Hematopoietic multipotent progenitor cell treated with erythropoietin and hydrocortisone succinate and interleukin-3 and kit ligand, for 6 days (in vitro differentiated cells): ENCODE data around the gene F13B.

ENCODE experiments used
- DNase-seq: peaks from one replicate; pipeline ENCODE4 v3.0.0-alpha.2; 2015

F13B gene, protein sequence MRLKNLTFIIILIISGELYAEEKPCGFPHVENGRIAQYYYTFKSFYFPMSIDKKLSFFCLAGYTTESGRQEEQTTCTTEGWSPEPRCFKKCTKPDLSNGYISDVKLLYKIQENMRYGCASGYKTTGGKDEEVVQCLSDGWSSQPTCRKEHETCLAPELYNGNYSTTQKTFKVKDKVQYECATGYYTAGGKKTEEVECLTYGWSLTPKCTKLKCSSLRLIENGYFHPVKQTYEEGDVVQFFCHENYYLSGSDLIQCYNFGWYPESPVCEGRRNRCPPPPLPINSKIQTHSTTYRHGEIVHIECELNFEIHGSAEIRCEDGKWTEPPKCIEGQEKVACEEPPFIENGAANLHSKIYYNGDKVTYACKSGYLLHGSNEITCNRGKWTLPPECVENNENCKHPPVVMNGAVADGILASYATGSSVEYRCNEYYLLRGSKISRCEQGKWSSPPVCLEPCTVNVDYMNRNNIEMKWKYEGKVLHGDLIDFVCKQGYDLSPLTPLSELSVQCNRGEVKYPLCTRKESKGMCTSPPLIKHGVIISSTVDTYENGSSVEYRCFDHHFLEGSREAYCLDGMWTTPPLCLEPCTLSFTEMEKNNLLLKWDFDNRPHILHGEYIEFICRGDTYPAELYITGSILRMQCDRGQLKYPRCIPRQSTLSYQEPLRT

GRCh38 chr1:197066719-197067456 is at the start of gene F13B:
Gene F13B (minus strand): TSS chr1:197067260. CDS start chr1:197067223, 37 bp downstream.
- no peak for DNase-seq

DNA sequence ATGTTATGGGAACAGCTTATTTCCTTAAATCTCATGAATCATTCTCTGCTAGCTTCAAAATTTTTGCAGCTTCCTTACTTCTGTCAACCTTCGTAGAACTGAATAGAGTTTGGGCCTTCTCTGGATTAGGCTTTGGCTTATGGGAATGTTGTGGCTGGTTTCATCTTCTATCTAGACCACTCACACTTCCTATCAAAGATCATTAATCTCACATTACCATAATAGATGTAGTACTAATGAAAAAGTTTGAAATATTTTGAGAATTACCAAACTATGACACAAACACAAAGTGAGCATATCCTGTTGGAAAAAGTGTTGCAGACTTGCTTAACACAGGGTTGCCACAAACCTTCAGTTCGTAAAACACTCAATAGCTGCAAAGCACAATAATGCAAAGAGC is 49.1 kb upstream of the F13B start:
- no peak for DNase-seq

DNA sequence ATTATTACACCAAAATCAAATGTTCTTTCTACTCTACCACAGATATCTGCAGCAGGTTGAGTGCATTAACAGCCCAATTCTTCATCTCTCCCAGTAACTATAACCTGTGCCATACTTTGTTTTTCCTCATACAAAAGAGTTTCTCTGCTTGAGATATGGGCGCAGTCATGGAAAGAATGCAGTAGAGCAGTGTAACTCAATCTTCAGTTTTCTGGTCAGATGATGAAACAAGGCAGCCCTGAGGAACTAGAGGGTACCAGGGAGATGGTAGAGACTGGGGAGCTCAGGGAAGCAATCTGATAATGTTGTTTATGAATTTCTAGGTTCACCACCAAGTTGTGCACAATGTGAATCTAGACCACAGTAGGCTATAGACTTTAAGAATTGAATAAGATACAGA is 39.8 kb upstream of the F13B start:
- DNase-seq = peak; percentile 12

DNA sequence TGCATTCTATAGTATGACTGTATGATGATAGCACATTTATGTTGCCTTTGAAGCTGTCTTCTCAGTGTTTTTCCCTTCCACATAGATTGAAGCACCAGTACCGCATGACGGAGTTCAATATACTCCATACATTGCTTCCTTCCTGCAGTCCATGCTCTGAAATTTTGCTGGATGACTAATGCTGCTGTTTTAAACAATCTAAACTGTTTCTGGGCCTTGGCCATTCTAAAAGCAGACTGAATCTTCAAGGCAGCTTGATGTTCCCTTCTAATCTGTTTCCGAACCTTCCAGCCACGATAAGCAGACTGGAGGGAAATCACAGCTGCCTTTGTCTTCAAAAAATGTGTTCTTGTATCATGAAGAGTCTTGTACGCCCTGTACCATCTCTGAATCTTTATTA is 36.2 kb upstream of the F13B start:
- DNase-seq = no peak

GRCh38 chr1:197101978-197102377 is 34.9 kb upstream of the F13B start:
- DNase-seq = no peak

- DNase-seq = no peak
These were observed 33.6 kb upstream of the F13B start for GRCh38 chr1:197100677-197101076.

DNA sequence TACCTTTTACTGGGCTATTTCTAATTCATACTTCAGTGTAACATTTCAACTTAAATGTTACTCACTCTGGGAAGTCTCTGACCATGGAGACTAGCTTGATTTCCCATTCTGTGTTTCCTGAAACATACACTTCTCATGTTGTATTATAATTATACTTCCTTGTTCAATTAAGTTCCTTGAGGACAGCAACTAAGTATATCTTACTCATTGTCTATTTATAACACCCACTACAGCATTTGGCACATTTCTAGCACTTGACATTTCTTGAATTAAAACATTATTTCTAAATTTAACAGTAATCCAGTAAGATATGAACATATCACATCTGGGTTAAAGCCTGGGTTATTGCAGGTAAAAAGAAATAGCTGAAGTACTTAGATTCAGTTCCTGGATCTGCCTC is 32.4 kb upstream of the F13B start:
- DNase-seq = no peak

DNA sequence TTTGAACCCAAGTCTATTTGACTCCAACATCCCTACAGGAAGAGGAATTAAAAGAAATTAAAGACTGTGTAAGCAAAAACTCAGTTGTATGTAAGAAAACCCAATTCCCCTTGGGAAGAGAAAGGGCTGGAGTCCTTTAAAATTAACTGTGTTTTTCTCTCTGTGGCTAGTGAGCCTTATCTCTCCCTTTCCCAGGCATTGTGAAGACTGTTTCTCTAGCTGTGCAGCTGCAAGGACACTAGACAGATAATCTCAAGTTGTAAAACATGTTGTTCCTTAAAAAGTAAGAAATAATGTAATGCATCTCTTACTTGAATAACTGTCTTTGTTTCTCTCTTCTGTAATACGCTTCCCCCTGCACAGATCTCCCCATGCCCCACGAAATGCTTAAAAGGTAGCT is 29.9 kb upstream of the F13B start:
- peak; percentile 35 for DNase-seq

DNA sequence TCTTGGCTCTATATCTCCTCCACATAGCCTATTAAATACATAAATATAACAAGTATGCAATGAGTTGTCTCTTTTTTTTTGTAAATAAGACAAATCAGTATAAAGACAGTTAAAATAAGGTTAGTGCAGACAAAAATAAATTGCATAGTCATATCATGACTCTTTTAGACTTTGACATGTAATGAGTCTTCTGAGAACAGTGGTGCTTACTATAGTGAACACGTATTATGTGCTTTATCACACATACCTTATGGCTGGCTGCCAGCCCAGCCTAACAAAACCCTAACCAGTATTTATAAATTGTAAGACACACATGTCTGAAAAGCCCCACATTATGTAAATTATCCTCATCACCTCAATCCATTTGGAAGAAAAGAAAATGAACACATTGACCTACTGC is 29.1 kb upstream of the F13B start:
- peak; percentile 84 for DNase-seq

DNA sequence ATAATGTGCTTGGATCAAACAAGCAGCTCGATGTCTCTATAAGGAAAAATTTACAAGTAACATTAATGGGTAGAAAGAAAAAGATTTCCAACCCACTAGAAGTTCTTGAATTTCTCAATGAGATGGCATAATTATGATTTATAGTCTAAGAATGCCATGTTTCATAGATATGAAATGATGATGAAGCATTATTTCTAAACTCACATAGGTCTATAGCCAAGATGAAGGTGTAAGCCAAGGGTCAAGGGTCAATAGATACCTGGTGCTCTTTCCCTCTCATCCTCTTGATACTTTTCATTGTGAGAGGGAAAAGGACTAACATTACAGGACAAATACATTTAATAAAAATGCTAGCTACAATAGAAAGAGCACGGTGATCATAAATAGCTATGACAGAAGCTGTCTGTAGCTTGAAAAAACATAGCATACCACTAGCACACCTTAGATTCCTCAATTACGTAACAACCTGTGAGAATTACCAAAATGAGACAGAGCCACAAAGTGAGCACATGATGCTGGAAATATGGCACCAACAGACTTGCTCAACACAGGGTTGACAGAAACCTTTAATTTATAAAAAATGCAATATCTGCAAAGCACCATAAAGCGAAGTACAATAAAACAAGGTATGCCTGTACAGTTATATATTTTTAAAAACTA is 26.3 kb upstream of the F13B start:
- no peak for DNase-seq

DNA sequence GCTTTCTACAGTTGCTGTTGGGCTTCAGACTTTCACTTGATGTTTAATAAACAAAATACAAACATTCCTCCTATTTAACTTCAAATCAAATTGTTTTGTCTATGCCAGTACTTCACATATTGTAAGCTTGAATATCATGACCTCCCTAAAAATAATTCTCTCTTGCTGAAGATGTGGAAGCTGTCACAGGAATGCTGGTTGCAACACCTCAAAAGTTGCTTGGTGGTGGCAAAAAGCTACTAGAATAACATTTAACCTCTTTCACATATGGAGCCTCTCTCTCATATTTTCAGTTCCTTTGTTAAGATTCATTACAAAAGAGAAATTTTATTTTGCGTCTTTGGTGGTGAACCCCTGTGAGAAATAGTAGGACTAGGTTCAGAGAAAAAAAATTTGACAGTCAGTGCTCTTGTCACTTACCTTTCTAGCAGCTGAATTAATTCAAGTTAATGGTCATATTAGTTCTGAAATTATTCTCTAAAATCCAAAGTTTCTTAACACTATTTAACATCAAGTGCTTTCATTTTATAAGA is 25.5 kb upstream of the F13B start:
- no peak for DNase-seq

- DNase-seq = no peak
These were observed 16.4 kb upstream of the F13B start for GRCh38 chr1:197083474-197083873.

DNA sequence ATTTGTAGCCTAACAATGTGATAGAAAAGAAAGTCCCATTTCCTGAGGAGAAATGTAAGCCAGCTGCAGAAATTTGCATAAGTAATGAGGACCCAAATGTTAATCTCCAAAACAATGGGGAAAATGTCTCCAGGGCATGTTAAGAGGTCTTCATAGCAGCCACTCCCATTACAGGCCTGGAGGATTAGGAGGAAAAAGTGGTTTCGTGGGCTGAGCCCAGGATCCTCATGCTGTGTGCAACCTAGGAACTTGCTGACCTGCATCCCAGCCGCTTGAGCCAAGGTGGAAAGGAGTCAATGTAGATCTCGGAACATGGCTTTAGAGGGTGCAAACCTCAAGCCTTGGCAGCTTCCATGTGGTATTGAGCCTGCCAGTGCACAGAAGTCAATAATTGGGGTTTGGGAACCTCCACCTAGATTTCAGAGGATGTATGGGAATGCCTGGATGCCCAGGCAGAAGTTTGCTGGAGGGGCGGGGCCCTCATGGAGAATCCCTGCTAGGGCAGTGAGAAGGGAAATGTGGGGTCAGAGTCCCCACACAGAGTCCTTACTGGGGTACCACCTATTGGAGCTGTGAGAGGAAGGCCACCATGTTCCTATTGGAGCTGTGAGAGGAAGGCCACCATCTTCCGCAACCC is 14.2 kb upstream of the F13B start:
- no peak for DNase-seq

- DNase-seq = no peak
These were observed 13.3 kb upstream of the F13B start for GRCh38 chr1:197080323-197080722.

- DNase-seq = no peak
These were observed 9.5 kb upstream of the F13B start for GRCh38 chr1:197076585-197076984.

- DNase-seq = no peak
These were observed 6.9 kb upstream of the F13B start for GRCh38 chr1:197073978-197074377.

- no peak for DNase-seq
These were observed 378 bp upstream of the F13B start for GRCh38 chr1:197067457-197067818.

- no peak for DNase-seq
These were observed 783 bp downstream of the F13B start for GRCh38 chr1:197066277-197066676.

DNA sequence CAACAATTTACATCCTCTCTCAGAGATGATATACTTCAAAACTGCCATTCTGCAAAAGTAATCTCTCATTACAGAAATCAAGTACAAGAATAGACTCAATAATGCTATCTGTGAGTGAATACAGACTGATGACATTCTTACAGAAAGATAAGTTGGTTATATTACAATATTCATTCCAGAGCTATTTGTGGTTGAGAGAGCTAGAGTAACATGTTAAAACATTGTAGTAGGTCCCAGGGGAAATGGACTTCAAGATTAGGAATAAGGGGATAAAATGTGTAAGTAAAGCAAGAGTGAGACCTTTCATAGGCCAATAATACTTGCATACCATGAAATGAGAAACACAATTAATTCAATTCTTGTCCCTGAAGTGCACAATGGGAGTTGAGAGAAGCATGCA is 1.5 kb downstream of the F13B start:
- no peak for DNase-seq

- no peak for DNase-seq
These were observed 3.8 kb downstream of the F13B start for GRCh38 chr1:197063212-197063611.

DNA sequence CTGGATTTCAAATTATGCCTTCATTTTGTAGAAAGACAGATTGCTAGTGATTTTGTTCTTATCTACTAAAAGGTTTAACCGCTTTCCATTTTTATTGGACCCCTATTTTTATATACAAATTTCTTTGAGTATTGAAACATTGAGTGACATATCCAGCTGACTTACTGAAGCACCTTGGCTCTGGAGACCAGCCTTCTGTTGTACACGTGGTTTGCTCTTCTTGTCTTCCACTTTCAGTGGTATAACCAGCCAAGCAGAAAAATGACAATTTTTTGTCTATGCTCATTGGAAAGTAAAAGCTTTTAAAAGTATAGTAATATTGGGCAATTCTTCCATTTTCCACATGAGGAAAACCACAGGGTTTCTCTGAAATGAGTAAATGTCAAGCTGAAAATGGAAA is 4.4 kb downstream of the F13B start:
- no peak for DNase-seq

DNA sequence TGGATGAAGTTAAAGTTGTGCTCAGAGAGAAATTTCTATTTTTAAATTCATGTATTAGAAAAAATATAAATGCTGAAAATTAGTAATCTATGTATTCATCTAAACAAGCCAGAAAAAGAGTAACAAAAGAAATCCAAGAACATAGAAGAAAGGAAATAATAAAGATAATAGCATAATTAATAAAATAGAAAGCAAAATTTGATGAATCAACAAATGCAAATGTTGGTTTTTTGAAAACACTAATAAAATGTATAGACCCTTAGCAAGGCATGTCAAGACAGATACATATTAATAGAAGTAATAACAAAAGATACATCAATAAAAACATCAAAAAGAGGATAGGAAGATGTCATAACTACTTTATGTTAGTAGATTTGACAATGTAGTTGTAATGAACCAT is 18.0 kb downstream of the F13B start:
- no peak for DNase-seq
